ENCODE data around the gene ESAM. TPM values are rescaled to one million over a fixed set of nuclear protein-coding genes. Genes with fewer than 3 reads are reported as not detected.

ESAM gene
- total and polyA plus RNA-seq, 11 donors: 24.8 to 111 (median 43.3) TPM

DNA sequence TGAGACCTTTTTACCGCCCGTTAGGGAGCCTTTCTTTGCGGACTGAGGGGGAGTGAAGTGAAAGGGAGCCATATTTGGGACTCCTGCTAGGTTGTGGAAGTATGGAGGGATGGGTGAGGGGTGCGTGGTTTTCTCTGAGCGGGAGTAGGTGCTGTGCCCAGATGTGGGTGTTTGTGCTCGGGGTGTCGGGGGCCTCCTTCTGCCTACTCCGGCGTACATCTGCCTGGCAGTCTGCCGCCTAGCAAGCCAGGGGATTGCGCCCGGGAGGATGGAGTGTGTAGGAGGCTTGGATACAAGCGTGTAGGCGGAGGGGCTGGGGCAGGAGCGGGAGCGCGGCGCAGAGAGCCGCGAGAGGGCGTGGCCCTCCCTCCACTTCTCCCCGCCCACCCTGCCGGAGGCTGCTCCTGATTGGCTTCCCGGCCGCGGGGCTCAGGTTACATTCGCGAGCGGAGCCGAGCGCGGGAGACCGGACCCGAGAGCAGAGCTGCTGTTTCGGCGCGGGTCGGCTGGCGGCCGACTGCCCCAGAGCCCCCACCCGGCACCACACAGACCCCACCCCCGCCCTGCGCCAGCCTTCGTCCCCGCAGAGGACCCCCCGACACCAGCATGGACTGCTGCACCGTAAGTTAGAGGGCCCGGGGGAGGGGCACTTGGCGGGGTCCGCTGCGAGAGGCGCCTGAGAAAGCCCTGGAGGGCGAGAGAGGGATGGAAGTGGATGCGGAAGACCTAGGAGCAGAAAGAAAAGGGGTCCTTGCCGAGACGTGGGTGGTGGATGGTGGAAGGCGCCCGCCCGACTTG, 22.4 kb downstream of the ESAM start, which contains the start of gene NRGN:
NRGN (plus strand) TSS at position 464 of the 798 bp plus-strand sequence; CDS start at position 607, 143 bp downstream.
- 0 to 1% (median 1%) methylated on average over 24 to 59 of the region's 59 CpGs for WGBS, 4 donors
- H3K27ac ChIP-seq: peak within 1 kb of the TSS in 6 of 12 donors; percentile 2 to 42 (median 28)
- peaks cover 0 to 38% (median 13%) of the 10 kb centered on the region in 9 donors for H3K27me3 ChIP-seq

DNA sequence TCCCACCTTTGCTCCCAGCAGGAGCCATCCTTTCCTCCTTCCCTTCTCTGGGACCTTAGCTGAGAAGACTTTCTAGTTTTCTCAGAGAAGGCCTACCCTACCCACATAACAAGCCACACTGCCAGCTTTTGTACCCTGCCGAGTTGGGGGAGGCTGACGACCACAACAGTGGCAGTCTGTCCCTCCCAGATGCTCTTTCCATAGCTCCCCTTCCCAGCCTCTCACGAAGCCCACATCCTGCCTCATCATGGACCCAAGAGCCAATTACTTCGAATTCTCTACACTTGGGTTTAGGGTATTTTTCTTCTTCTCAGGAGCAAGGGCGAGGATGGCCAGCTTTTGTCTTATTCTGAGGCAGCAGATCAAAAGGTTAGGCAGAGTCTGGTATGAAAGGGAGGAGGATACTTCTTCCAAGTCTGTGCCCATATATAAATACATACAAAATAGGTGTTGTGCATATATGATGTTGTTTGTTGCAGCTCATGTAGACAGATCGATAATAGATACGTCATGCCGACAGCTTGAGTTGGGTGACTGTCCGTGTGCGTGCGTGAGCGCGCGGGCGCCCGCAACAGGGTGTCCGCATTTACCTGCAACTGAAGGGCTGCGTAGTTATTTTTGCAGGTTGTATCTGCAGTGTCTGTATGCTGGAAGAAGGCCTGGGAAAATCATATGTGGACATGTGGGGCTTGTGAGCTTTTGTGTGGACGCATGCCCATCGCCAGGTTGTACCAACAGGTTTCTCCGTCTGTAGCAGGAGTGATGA, 23.2 kb downstream of the ESAM start:
- Histone ChIP-seq H3K4me3 (peak overlapping the region in 8 of 12 donors; percentile 56 to 78 (median 62)), H3K36me3 (no peaks in the 10 kb centered on the region), H3K27ac (peak overlapping the region in 1 of 12 donors; percentile 16), H3K27me3 (peaks cover 0 to 33% (median 5%) of the 10 kb centered on the region in 9 donors), H3K9me3 (no peaks in the 10 kb centered on the region), H3K4me1 (peaks cover 0 to 42% (median 16%) of the 10 kb centered on the region in 12 donors)
- WGBS, 4 donors: 56 to 64% (median 59%) methylated on average over 21 of the region's 21 CpGs
- no peak for TF ChIP-seq POLR2A (IDR thresholded peaks at IDR 0.05)
- TF ChIP-seq, protein P1, sequence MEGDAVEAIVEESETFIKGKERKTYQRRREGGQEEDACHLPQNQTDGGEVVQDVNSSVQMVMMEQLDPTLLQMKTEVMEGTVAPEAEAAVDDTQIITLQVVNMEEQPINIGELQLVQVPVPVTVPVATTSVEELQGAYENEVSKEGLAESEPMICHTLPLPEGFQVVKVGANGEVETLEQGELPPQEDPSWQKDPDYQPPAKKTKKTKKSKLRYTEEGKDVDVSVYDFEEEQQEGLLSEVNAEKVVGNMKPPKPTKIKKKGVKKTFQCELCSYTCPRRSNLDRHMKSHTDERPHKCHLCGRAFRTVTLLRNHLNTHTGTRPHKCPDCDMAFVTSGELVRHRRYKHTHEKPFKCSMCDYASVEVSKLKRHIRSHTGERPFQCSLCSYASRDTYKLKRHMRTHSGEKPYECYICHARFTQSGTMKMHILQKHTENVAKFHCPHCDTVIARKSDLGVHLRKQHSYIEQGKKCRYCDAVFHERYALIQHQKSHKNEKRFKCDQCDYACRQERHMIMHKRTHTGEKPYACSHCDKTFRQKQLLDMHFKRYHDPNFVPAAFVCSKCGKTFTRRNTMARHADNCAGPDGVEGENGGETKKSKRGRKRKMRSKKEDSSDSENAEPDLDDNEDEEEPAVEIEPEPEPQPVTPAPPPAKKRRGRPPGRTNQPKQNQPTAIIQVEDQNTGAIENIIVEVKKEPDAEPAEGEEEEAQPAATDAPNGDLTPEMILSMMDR (IDR thresholded peaks at IDR 0.05): no peak
- DNase-seq (no peak), ATAC-seq (no peak)
- intact Hi-C loops (cut with DNase I): no loop called here

More for the DNA sequence above, 22.4 kb downstream of the ESAM start, which contains the start of gene NRGN:
- Histone ChIP-seq H3K9me3 (no peaks in the 10 kb centered on the region), H3K4me1 (peaks cover 0 to 42% (median 16%) of the 10 kb centered on the region in 12 donors), H3K4me3 (peak within 1 kb of the TSS; percentile 37 to 78 (median 58)), H3K36me3 (no peaks in the 10 kb centered on the region)
- intact Hi-C loops (cut with DNase I): loop anchor here in 4 of 10 donors (5.0 kb wide), 2 partner anchors 67 to 72 kb away; partner anchors contain the start of genes SIAE (in 3 of the 4) and SPA17 (in 3 of the 4)
- peak; percentile 92 to 95 (median 93) for DNase-seq
- ATAC-seq: peak; percentile 95 to 99 (median 99)
- no peak for TF ChIP-seq POLR2A (IDR thresholded peaks at IDR 0.05)
- TF ChIP-seq, protein P1 (IDR thresholded peaks at IDR 0.05): peak in 1 of 12 donors; percentile 25

DNA sequence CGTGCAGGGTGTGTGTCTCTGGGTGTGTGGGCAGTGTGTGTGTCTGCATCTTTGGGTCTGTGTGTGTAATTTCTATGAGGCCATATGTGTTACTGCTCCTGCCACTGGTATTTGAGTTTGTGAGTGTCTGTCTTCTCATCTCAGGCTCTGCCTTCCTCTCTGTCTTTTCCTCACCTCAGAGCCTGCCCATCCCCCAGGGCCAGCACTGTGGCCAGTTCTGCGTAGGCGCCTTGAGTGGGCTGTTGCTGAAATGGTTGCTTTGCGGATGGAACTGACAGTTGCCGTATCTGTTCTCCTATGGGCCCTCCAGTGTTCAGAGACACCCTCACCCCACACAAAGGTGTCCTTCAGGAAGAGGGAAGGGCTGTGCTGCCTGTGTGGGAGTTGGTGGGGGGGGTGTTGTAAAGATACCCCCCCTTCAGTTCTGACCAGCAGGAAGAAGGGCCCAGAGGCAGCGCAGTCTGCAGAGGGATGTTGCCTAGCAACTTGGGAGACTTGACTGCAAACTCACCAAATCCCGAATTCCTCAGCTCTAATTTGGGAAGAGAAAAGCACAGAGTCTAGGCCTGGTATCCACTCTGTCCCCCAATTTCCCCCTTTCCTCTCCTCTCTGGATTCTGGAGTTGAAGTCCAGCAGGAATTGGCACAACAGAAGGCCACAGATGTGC, 24.3 kb downstream of the ESAM start:
- 73 to 85% (median 76%) methylated on average over 7 of the region's 7 CpGs for WGBS, 4 donors
- Histone ChIP-seq H3K9me3 (no peaks in the 10 kb centered on the region), H3K4me3 (no peak overlapping the region), H3K27me3 (peaks cover 0 to 33% (median 5%) of the 10 kb centered on the region in 9 donors), H3K27ac (peak overlapping the region in 2 of 12 donors; percentile 16 to 26), H3K4me1 (peaks cover 0 to 48% (median 16%) of the 10 kb centered on the region in 12 donors), H3K36me3 (no peaks in the 10 kb centered on the region)
- intact Hi-C loops (cut with DNase I): no loop called here
- ATAC-seq: no peak
- no peak for DNase-seq
- TF ChIP-seq, protein P1 (IDR thresholded peaks at IDR 0.05): no peak
- no peak for TF ChIP-seq POLR2A (IDR thresholded peaks at IDR 0.05)
